Nephron progenitor cell (in vitro differentiated cells): ENCODE results near the gene ZHX3.

Experiments
- DNase-seq: peaks from one replicate; pipeline ENCODE4 v3.0.0; 2021
- H3K27ac Mint-ChIP-seq: 2 replicates; pipeline ENCODE4 v1.8.0; 2021; ENCODE audit warnings: mild to moderate bottlenecking, moderate library complexity, mixed read lengths
- H3K27me3 Mint-ChIP-seq: 2 replicates; pipeline ENCODE4 v1.8.0; 2021; ENCODE audit warnings: mild to moderate bottlenecking, low read depth, mixed read lengths; ENCODE audit not compliant: poor library complexity
- H3K36me3 Mint-ChIP-seq: 2 replicates; pipeline ENCODE4 v1.8.0; 2021; ENCODE audit warnings: low read depth, mixed read lengths
- H3K4me1 Mint-ChIP-seq: 2 replicates; pipeline ENCODE4 v1.8.0; 2021; ENCODE audit warnings: mixed read lengths
- H3K4me3 Mint-ChIP-seq: 2 replicates; pipeline ENCODE4 v1.8.0; 2021; ENCODE audit warnings: mild to moderate bottlenecking, moderate library complexity, mixed read lengths
- H3K9me3 Mint-ChIP-seq: 2 replicates; pipeline ENCODE4 v1.8.0; 2021; ENCODE audit warnings: mild to moderate bottlenecking, moderate library complexity, mixed read lengths
- TF ChIP-seq, protein P1 (sequence below): fragments of 200-600 bp; sonication (generic); IDR thresholded peaks from 2 replicates; pipeline ENCODE4 v1.5.0; 2021; ENCODE audit warnings: antibody characterized with exemption

Gene ZHX3

DNA sequence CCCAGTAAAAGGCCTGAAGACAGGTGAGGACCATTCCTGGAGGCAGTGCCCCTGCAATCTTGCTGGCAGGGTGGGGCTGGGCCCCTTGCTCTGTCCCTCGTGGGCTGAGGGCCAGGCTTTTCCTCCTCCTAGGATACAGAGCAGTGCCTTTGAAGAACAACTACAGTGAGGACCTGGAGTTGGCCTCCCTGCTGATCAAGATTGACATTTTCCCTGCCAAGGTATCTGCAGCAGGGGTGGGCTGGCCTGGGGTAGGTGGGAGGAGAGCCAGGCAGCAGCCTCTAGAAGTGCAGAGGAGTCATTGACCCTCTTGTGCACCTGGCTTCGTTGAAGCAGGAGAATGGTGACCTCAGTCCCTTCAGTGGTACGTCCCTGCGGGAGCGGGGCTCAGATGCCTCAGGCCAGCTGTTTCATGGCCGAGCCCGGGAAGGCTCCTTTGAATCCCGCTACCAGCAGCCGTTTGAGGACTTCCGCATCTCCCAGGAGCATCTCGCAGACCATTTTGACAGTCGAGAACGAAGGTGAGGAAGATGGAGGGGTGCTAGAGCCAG lies 143.7 kb downstream of the ZHX3 start:
- Mint-ChIP-seq H3K4me3 (no peak overlapping the region), H3K27ac (no peak overlapping the region), H3K27me3 (no peaks in the 10 kb centered on the region), H3K36me3 (peaks cover 64% of the 10 kb centered on the region), H3K4me1 (peaks cover 18% of the 10 kb centered on the region), H3K9me3 (no peaks in the 10 kb centered on the region)
- no peak for DNase-seq
- TF ChIP-seq, protein P1, sequence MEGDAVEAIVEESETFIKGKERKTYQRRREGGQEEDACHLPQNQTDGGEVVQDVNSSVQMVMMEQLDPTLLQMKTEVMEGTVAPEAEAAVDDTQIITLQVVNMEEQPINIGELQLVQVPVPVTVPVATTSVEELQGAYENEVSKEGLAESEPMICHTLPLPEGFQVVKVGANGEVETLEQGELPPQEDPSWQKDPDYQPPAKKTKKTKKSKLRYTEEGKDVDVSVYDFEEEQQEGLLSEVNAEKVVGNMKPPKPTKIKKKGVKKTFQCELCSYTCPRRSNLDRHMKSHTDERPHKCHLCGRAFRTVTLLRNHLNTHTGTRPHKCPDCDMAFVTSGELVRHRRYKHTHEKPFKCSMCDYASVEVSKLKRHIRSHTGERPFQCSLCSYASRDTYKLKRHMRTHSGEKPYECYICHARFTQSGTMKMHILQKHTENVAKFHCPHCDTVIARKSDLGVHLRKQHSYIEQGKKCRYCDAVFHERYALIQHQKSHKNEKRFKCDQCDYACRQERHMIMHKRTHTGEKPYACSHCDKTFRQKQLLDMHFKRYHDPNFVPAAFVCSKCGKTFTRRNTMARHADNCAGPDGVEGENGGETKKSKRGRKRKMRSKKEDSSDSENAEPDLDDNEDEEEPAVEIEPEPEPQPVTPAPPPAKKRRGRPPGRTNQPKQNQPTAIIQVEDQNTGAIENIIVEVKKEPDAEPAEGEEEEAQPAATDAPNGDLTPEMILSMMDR: no peak

DNA sequence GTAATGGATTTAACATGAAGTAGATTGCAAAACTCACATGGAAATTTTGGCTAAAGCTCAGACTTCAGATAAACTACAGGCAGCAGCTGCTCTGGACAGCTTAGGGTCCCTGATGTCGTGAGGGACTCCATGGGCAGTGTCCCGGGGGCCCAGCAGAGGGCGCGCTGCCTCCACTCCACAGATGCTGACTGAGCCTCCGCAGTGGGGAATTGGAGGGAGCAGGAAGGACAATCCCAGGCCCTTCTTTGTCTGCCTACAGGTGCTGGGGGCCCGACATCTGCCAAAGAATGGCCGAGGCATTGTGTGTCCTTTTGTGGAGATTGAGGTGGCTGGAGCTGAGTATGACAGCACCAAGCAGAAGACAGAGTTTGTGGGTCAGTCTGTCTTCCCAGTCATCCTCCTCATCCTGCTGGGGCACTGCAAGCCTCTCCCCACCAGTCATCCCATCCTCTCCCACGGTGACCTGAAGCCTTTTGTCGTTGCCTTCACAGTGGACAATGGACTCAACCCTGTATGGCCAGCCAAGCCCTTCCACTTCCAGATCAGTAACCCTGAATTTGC lies 144.3 kb downstream of the ZHX3 start:
- no peaks in the 10 kb centered on the region for H3K9me3 Mint-ChIP-seq

DNA sequence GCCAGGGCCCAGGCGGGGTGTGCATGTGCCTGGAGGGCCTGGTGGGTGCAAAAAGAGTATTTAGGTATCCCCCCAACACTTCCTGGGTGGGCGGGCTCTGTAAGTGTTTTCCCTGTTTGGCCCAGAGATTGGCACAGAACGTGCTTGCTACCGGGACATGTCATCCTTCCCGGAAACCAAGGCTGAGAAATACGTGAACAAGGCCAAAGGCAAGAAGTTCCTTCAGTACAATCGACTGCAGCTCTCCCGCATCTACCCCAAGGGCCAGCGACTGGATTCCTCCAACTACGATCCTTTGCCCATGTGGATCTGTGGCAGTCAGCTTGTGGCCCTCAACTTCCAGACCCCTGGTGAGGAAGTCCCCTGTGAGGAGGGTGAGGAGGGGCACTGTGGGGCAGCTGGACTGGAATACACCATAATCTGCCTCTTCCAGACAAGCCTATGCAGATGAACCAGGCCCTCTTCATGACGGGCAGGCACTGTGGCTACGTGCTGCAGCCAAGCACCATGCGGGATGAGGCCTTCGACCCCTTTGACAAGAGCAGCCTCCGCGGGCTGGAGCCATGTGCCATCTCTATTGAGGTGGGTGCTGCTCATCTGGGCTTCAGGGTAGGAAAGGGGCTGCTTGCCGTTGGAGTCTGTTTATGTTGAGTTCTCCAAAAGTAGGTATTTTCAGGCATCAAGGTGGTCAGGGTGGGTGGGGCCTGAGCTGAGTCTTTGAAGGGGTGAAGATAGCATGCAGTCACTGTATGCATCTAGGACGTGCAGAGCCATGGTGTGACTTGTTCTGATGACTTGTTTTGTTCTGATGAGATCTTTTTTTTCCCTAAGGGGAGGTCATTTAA lies 145.0 kb downstream of the ZHX3 start:
- Mint-ChIP-seq H3K27me3 (no peaks in the 10 kb centered on the region), H3K36me3 (peaks cover 66% of the 10 kb centered on the region), H3K27ac (peak overlapping the region; percentile 77), H3K4me3 (no peak overlapping the region), H3K9me3 (no peaks in the 10 kb centered on the region), H3K4me1 (peaks cover 11% of the 10 kb centered on the region)
- no peak for DNase-seq
- TF ChIP-seq, protein P1: no peak

More for the DNA sequence above, 144.3 kb downstream of the ZHX3 start:
- Mint-ChIP-seq H3K36me3 (peaks cover 66% of the 10 kb centered on the region), H3K27ac (no peak overlapping the region), H3K4me1 (peaks cover 11% of the 10 kb centered on the region), H3K4me3 (no peak overlapping the region), H3K27me3 (no peaks in the 10 kb centered on the region)
- peak; percentile 87 for DNase-seq
- TF ChIP-seq, protein P1: peak; percentile 95

DNA sequence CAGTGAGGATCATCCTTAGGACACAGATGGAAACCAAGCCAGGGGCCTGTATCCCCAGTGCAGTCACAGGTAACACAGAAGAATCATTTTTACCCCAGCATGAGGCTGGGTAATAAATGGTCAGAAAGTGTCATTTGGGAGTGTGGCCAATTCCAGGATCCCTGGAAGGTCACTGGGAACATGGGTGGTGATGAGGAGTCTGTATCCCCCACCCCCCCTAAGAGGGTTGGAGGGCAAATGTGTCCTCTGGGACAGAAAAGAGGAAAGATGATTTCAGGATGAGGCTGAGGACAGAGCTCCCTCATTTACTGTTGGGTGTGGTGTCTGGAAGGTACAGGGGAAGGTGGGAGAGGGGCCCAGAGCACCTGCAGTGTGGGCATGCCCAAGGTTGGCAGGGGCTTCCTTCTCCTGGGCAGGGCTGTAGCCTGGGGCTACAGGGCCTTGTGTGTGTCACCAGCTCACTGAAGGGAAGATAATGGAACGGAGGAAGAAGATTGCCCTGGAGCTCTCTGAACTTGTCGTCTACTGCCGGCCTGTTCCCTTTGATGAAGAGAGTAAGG lies 145.7 kb downstream of the ZHX3 start:
- H3K9me3 Mint-ChIP-seq: no peaks in the 10 kb centered on the region
- DNase-seq: no peak
- peaks cover 2% of the 10 kb centered on the region for H3K27me3 Mint-ChIP-seq
- TF ChIP-seq, protein P1: no peak
- H3K27ac Mint-ChIP-seq: peak overlapping the region; percentile 77
- H3K36me3 Mint-ChIP-seq: peaks cover 73% of the 10 kb centered on the region
- peaks cover 11% of the 10 kb centered on the region for H3K4me1 Mint-ChIP-seq
- H3K4me3 Mint-ChIP-seq: no peak overlapping the region

DNA sequence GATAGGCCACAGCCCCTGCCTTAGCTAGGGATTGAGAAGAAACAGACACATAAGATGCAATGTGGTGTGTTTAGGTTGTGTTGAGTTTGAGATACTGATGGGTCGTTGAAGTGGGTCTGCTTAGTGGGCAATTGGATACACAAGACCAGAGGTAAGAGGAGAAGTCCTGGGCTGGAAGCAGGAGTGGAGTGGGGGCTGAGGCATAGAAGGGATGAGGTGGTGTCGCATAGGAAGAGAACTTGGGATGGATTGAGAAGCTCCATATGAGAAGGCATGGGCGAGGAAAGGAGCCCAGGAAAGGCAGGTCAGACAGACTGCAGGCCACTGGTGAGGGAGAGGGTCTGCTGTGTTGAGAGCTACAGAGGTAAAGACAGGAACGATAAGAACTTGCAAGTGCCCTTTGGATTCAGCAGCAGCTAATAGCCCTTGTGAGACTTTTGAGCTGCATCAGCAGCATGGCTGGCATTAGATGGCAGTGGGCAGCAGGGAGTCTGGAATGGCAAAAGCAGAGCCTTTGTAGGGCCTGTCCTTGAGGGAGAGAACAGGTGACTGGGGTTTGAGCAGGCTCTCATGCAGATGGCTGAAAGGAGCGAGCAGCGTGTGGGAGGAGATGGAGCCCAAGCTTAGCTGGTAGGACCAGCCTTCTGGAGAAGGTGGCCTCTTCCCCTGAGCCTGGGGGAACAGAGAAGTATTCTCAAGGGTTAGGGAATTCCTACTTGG lies 147.0 kb downstream of the ZHX3 start:
- H3K27me3 Mint-ChIP-seq: peaks cover 2% of the 10 kb centered on the region
- DNase-seq: no peak
- no peak overlapping the region for H3K4me3 Mint-ChIP-seq
- peaks cover 71% of the 10 kb centered on the region for H3K36me3 Mint-ChIP-seq
- H3K4me1 Mint-ChIP-seq: peaks cover 11% of the 10 kb centered on the region
- TF ChIP-seq, protein P1: no peak
- peak overlapping the region; percentile 71 for H3K27ac Mint-ChIP-seq
- no peaks in the 10 kb centered on the region for H3K9me3 Mint-ChIP-seq
